SK-N-SH (cell line): ENCODE data around the gene PRR20G. TPM values are rescaled to one million over a fixed set of nuclear protein-coding genes. Genes with fewer than 3 reads are reported as not detected.

ENCODE experiments used
- CTCF ChIA-PET: fragments of 300-600, 350-600 bp; formaldehyde crosslinking; extraction: SDS; loops from one replicate; lab custom pipeline; 2021; lab: Yijun Ruan, JAX
- POLR2A ChIA-PET: fragments of 350-600 bp; sonication (Branson Sonifier 250); formaldehyde crosslinking; extraction: SDS; loops from one replicate; lab custom pipeline; 2020; ENCODE audit warnings: antibody characterized with exemption, inconsistent platforms; lab: Yijun Ruan, JAX
- DNase-seq: peaks from one replicate; pipeline ENCODE4 v3.0.0; 2012
- H2AFZ ChIP-seq: fragments of 200-600 bp; sonication (generic); 2 replicates; pipeline ENCODE4 v1.8.1; 2016; ENCODE audit warnings: antibody characterized with exemption, mild to moderate bottlenecking, low read depth
- H3F3A ChIP-seq: fragments of 200-600 bp; sonication (generic); replicated peaks from 2 replicates; pipeline ENCODE3; 2016; ENCODE audit warnings: antibody characterized with exemption, mild to moderate bottlenecking; ENCODE audit not compliant: insufficient read depth
- H3K27ac ChIP-seq, 2 experiments: fragments of 200-500 bp in 1 of 2; fragments of 200-600 bp in 1 of 2; sonication (Bioruptor generic) in 1 of 2; sonication (generic), shearing (Covaris generic) in 1 of 2; 2 replicates each; pipeline versions ENCODE4 v1.5.1 to v1.6.1; 2014 to 2016; ENCODE audit warnings: low read depth in 2 of 2, inconsistent platforms in 1 of 2, low read length in 1 of 2, mild to moderate bottlenecking in 1 of 2, mixed read lengths in 1 of 2
- H3K27me3 ChIP-seq: fragments of 200-600 bp; sonication (generic), shearing (Covaris generic); 2 replicates; pipeline ENCODE4 v1.6.1; 2016; ENCODE audit warnings: mixed run types; ENCODE audit not compliant: insufficient read depth
- H3K36me3 ChIP-seq, 2 experiments: fragments of 200-500 bp in 1 of 2; fragments of 200-600 bp in 1 of 2; sonication (Bioruptor generic) in 1 of 2; sonication (generic) in 1 of 2; replicated peaks in 1 of 2; 2 replicates each; pipeline versions ENCODE3 to v1.5.1; 2014 to 2016; ENCODE audit warnings: low read length in 1 of 2, mild to moderate bottlenecking in 1 of 2; ENCODE audit not compliant: insufficient read depth in 2 of 2, control insufficient read depth in 1 of 2
- H3K4me1 ChIP-seq, 2 experiments: fragments of 200-500 bp in 1 of 2; fragments of 200-600 bp in 1 of 2; sonication (Bioruptor generic) in 1 of 2; sonication (generic), shearing (Covaris generic) in 1 of 2; 2 replicates each; pipeline versions ENCODE4 v1.5.1 to v1.6.1; 2014 to 2016; ENCODE audit warnings: low read depth in 1 of 2, low read length in 1 of 2, mixed run types in 1 of 2; ENCODE audit not compliant: insufficient read depth in 2 of 2, control insufficient read depth in 1 of 2
- H3K4me2 ChIP-seq: fragments of 200-600 bp; sonication (generic), shearing (Covaris generic); 2 replicates; pipeline ENCODE4 v1.6.1; 2017; ENCODE audit warnings: mixed run types
- H3K4me3 ChIP-seq, 2 experiments: fragments of 200-500 bp in 1 of 2; fragments of 200-600 bp in 1 of 2; sonication (Bioruptor generic) in 1 of 2; sonication (generic), shearing (Covaris generic) in 1 of 2; 2 replicates each; pipeline versions ENCODE4 v1.5.1 to v1.8.1; 2014 to 2016; ENCODE audit warnings: low read depth in 2 of 2, inconsistent platforms in 1 of 2, low read length in 1 of 2, mild to moderate bottlenecking in 1 of 2, mixed read lengths in 1 of 2, moderate library complexity in 1 of 2
- H3K79me2 ChIP-seq: fragments of 200-600 bp; sonication (generic); 2 replicates; pipeline ENCODE4 v1.8.1; 2017; ENCODE audit warnings: mild to moderate bottlenecking; ENCODE audit not compliant: insufficient read depth
- H3K9ac ChIP-seq: fragments of 200-600 bp; sonication (generic); 2 replicates; pipeline ENCODE4 v1.6.1; 2017; ENCODE audit warnings: mixed run types
- H3K9me2 ChIP-seq: fragments of 200-600 bp; sonication (generic); 2 replicates; pipeline ENCODE4 v1.6.1; 2017; ENCODE audit warnings: mixed run types
- H3K9me3 ChIP-seq: fragments of 200-600 bp; sonication (generic); 2 replicates; pipeline ENCODE4 v1.6.1; 2017; ENCODE audit warnings: mixed run types, mild to moderate bottlenecking, moderate library complexity
- H4K20me1 ChIP-seq: fragments of 200-600 bp; sonication (generic); 2 replicates; pipeline ENCODE4 v1.6.1; 2017; ENCODE audit warnings: mild to moderate bottlenecking, mixed run types; ENCODE audit not compliant: insufficient read depth
- CHD2 ChIP-seq: fragments of 150-350 bp; IDR thresholded peaks from 2 replicates; pipeline ENCODE4 v1.6.1; 2018; ENCODE audit warnings: low read length; ENCODE audit not compliant: partially characterized antibody
- CTCF ChIP-seq: fragments of 200-600 bp; sonication (generic); IDR thresholded peaks from 2 replicates; pipeline ENCODE4 v1.6.1; 2017; ENCODE audit warnings: antibody characterized with exemption, mild to moderate bottlenecking, moderate library complexity
- ELF1 ChIP-seq: IDR thresholded peaks from 2 replicates; pipeline ENCODE4 v1.4.0; 2012
- EZH2phosphoT487 ChIP-seq: fragments of 200-600 bp; sonication (generic); IDR thresholded peaks from 2 replicates; pipeline ENCODE4 v1.6.1; 2017; ENCODE audit warnings: low read depth, mixed run types, mild to moderate bottlenecking, antibody characterized with exemption, moderate library complexity, borderline replicate concordance
- GABPA ChIP-seq: IDR thresholded peaks from 2 replicates; pipeline ENCODE4 v1.4.0; 2012; ENCODE audit warnings: low read depth, mild to moderate bottlenecking
- MAX ChIP-seq: IDR thresholded peaks from 2 replicates; pipeline ENCODE4 v1.4.0; 2012; ENCODE audit warnings: low read depth
- MXI1 ChIP-seq: IDR thresholded peaks from 2 replicates; pipeline ENCODE4 v1.6.1; 2012; ENCODE audit warnings: mild to moderate bottlenecking, low read depth, low read length, improper control_type of control experiment
- NFIC ChIP-seq: IDR thresholded peaks from 2 replicates; pipeline ENCODE4 v1.4.0; 2012; ENCODE audit warnings: borderline replicate concordance
- RAD21 ChIP-seq: IDR thresholded peaks from 2 replicates; pipeline ENCODE4 v1.6.1; 2012; ENCODE audit warnings: mild to moderate bottlenecking, low read length
- RXRA ChIP-seq: IDR thresholded peaks from 2 replicates; pipeline ENCODE4 v1.4.0; 2012; ENCODE audit warnings: low read depth, mild to moderate bottlenecking, borderline replicate concordance
- SIN3A ChIP-seq: IDR thresholded peaks from 2 replicates; pipeline ENCODE4 v1.6.1; 2012; ENCODE audit warnings: low read depth, mild to moderate bottlenecking, low read length, moderate library complexity, borderline replicate concordance
- SMC3 ChIP-seq: IDR thresholded peaks from 2 replicates; pipeline ENCODE4 v1.6.1; 2012; ENCODE audit warnings: low read depth, low read length, improper control_type of control experiment
- TAF1 ChIP-seq: IDR thresholded peaks from 2 replicates; pipeline ENCODE4 v1.6.1; 2012; ENCODE audit warnings: low read depth, mild to moderate bottlenecking, low read length, moderate library complexity, borderline replicate concordance
- TEAD4 ChIP-seq: IDR thresholded peaks from 2 replicates; pipeline ENCODE4 v1.4.0; 2012; ENCODE audit warnings: mild to moderate bottlenecking, borderline replicate concordance; ENCODE audit not compliant: insufficient read depth
- USF2 ChIP-seq: fragments of 150-350 bp; IDR thresholded peaks from 2 replicates; pipeline ENCODE4 v1.6.1; 2017; ENCODE audit warnings: antibody characterized with exemption, low read length, low read depth, borderline replicate concordance
- YY1 ChIP-seq: IDR thresholded peaks from 2 replicates; pipeline ENCODE4 v1.4.0; 2012; ENCODE audit warnings: low read depth, mild to moderate bottlenecking
- WGBS: methylation state at CpG from one replicate; pipeline ENCODE4 v1.1.6; 2017; ENCODE audit warnings: low lambda C conversion rate; 5-methylcytosine and 5-hydroxymethylcytosine counted together
- polyA plus RNA-seq, 3 experiments: library from polyadenylated mRNA; depleted of rRNA; stranded (reverse); fragments of >200 nt; gene quantifications; 2 replicates each; pipeline ENCODE4 v1.2.3, GENCODE V29; 2012
- TF ChIP-seq, protein P1 (sequence below): IDR thresholded peaks from 2 replicates; pipeline ENCODE4 v1.4.0; 2012; ENCODE audit warnings: low read depth, borderline replicate concordance
- TF ChIP-seq, protein P2 (sequence below): fragments of 150-350 bp; IDR thresholded peaks from 2 replicates; pipeline ENCODE4 v1.6.1; 2016; ENCODE audit warnings: mild to moderate bottlenecking, low read depth, low read length
- TF ChIP-seq, protein P3 (sequence below): IDR thresholded peaks from 2 replicates; pipeline ENCODE4; 2012

Gene PRR20G
- polyA plus RNA-seq, 1 of the 3 experiments (the other 2 are of a cell fraction): not detected

GRCh38 chr3:127324076-127324475 lies 36.2 kb upstream of the PRR20G start (continued):
- TF ChIP-seq RAD21 (no peak), NFIC (no peak), TEAD4 (no peak), YY1 (no peak), SIN3A (no peak), SMC3 (no peak)
- TF ChIP-seq, protein P1, sequence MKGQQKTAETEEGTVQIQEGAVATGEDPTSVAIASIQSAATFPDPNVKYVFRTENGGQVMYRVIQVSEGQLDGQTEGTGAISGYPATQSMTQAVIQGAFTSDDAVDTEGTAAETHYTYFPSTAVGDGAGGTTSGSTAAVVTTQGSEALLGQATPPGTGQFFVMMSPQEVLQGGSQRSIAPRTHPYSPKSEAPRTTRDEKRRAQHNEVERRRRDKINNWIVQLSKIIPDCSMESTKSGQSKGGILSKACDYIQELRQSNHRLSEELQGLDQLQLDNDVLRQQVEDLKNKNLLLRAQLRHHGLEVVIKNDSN: no peak

GRCh38 chr3:127323581-127323980 lies 35.7 kb upstream of the PRR20G start:
- Histone ChIP-seq H2AFZ (no peak overlapping the region), H3K4me2 (no peak overlapping the region), H3K9ac (no peak overlapping the region), H4K20me1 (no peaks in the 10 kb centered on the region), H3F3A (no peaks in the 10 kb centered on the region), H3K4me3 (no peak overlapping the region), H3K36me3 (no peaks in the 10 kb centered on the region), H3K4me1 (no peaks in the 10 kb centered on the region; a peak in 1 of 4 replicates), H3K9me2 (no peaks in the 10 kb centered on the region), H3K27me3 (no peaks in the 10 kb centered on the region), H3K9me3 (no peaks in the 10 kb centered on the region), H3K27ac (no peak overlapping the region), H3K79me2 (no peaks in the 10 kb centered on the region)
- TF ChIP-seq ELF1: no peak
- no peak for TF ChIP-seq MXI1
- no peak for TF ChIP-seq YY1
- TF ChIP-seq CHD2: no peak
- ChIA-PET CTCF (interaction anchor here (1.0 kb wide), 1 partner anchor 16 kb away, joined by 3 read pairs; no protein-coding TSS in a partner anchor), POLR2A (no interaction called here)
- WGBS: 31% methylated on average over 4 of the region's 5 CpGs
- no peak for DNase-seq

DNA sequence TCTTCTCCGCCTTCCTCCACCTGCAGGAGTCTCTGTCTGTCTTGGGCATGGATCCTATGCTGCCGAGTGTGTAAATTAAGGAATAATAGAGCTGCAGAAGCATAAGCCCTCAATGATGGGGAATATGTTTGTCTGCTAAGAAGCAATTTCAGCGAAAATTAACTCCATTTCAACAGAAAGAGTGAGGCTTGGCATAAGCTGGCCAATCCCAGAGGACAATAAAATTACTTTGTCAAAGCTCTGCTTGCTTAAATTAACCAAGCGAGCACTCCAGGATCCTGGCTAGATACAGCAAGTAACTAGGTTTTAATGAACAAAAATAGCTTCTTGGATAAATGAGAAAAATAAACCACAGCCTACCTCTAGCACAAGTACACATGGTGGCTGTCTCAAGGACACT lies 33.5 kb upstream of the PRR20G start:
- Histone ChIP-seq H3K4me3 (no peak overlapping the region), H3K27me3 (no peaks in the 10 kb centered on the region), H3K4me2 (no peak overlapping the region), H3K79me2 (no peaks in the 10 kb centered on the region), H2AFZ (no peak overlapping the region), H3K9me2 (no peaks in the 10 kb centered on the region), H3K9ac (no peak overlapping the region), H3F3A (no peaks in the 10 kb centered on the region), H3K9me3 (no peaks in the 10 kb centered on the region), H3K27ac (no peak overlapping the region), H3K4me1 (no peaks in the 10 kb centered on the region; a peak in 1 of 4 replicates), H4K20me1 (no peaks in the 10 kb centered on the region), H3K36me3 (no peaks in the 10 kb centered on the region)
- CTCF ChIA-PET: interaction anchor here (0.7 to 1.2 kb wide), 2 partner anchors 222 to 336 kb away, joined by 3 read pairs; no protein-coding TSS in a partner anchor
- WGBS: 59% methylated on average over 4 of the region's 4 CpGs
- DNase-seq: no peak
- POLR2A ChIA-PET: no interaction called here
- TF ChIP-seq CHD2: no peak
- no peak for TF ChIP-seq TAF1
- no peak for TF ChIP-seq NFIC
- no peak for TF ChIP-seq USF2
- TF ChIP-seq, protein P2, sequence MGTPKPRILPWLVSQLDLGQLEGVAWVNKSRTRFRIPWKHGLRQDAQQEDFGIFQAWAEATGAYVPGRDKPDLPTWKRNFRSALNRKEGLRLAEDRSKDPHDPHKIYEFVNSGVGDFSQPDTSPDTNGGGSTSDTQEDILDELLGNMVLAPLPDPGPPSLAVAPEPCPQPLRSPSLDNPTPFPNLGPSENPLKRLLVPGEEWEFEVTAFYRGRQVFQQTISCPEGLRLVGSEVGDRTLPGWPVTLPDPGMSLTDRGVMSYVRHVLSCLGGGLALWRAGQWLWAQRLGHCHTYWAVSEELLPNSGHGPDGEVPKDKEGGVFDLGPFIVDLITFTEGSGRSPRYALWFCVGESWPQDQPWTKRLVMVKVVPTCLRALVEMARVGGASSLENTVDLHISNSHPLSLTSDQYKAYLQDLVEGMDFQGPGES: no peak
- no peak for TF ChIP-seq EZH2phosphoT487
- no peak for TF ChIP-seq ELF1
- TF ChIP-seq, protein P3, sequence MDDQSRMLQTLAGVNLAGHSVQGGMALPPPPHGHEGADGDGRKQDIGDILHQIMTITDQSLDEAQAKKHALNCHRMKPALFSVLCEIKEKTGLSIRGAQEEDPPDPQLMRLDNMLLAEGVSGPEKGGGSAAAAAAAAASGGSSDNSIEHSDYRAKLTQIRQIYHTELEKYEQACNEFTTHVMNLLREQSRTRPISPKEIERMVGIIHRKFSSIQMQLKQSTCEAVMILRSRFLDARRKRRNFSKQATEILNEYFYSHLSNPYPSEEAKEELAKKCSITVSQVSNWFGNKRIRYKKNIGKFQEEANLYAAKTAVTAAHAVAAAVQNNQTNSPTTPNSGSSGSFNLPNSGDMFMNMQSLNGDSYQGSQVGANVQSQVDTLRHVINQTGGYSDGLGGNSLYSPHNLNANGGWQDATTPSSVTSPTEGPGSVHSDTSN: no peak
- no peak for TF ChIP-seq SIN3A
- no peak for TF ChIP-seq RAD21
- TF ChIP-seq YY1: no peak
- no peak for TF ChIP-seq CTCF
- no peak for TF ChIP-seq GABPA
- TF ChIP-seq RXRA: no peak
- TF ChIP-seq MAX: no peak
